GM12878 (cell line): ENCODE data around the gene OR2L8. TPM values are rescaled to one million over a fixed set of nuclear protein-coding genes. Genes with fewer than 3 reads are reported as not detected.

Source experiments
- ATAC-seq: fragments of 200-7000 bp; cut with Tn5 transposase; 3 replicates; pipeline ENCODE4 v1.9.1; 2020; ENCODE audit warnings: mild to moderate bottlenecking, moderate library complexity
- BruUV-seq: library from RNA; stranded (reverse); fragments of 400-500 nt; replicated peaks from 2 replicates; lab custom pipeline; 2021; lab: Mats Ljungman, UMichigan
- CTCF ChIA-PET: fragments of 300-600 bp; sonication (Branson Sonifier 250); formaldehyde crosslinking; extraction: SDS; loops from one replicate; lab custom pipeline; 2021; ENCODE audit warnings: inconsistent platforms; lab: Yijun Ruan, JAX
- POLR2A ChIA-PET: fragments of 350-600 bp; formaldehyde crosslinking; extraction: SDS; loops from one replicate; lab custom pipeline; 2021; ENCODE audit warnings: inconsistent platforms; lab: Charles Lee
- RAD21 ChIA-PET: fragments of 300-600 bp; sonication (Branson Sonifier 250); formaldehyde crosslinking; loops from one replicate; lab custom pipeline; 2023; ENCODE audit warnings: antibody characterized with exemption; ENCODE audit not compliant: unreplicated experiment; lab: Charles Lee
- SMC1A ChIA-PET: fragments of 300-600 bp; sonication (Branson Sonifier 250); formaldehyde crosslinking; loops from one replicate; lab custom pipeline; 2023; ENCODE audit not compliant: unreplicated experiment, uncharacterized antibody; lab: Charles Lee
- DNase-seq: peaks from one replicate; pipeline ENCODE4 v3.0.0-alpha.2; 2011; ENCODE audit warnings: low read depth, low spot score
- FAIRE-seq: peaks from 3 replicates; lab custom pipeline; 2011; peaks lifted over from hg19 to GRCh38; lab: Jason Lieb, UNC
- H2AFZ ChIP-seq: 2 replicates; pipeline ENCODE4 v1.6.0; 2011; ENCODE audit warnings: low read depth, low read length, control low read depth; ENCODE audit not compliant: control insufficient read depth
- H3K27ac ChIP-seq: 2 replicates; pipeline ENCODE4 v1.5.1; 2011; ENCODE audit warnings: control low read depth; ENCODE audit not compliant: control insufficient read depth, insufficient read depth
- H3K27me3 ChIP-seq, 2 experiments: replicated peaks in 1 of 2; 2 replicates each; pipeline versions ENCODE4 v1.6.0 to v1.6.1; 2011; ENCODE audit warnings: low read length in 1 of 2; ENCODE audit not compliant: control insufficient read depth in 2 of 2, insufficient read depth in 2 of 2
- H3K36me3 ChIP-seq, 2 experiments: 2 replicates each; pipeline ENCODE4 v1.5.1; 2011; ENCODE audit warnings: low read length in 1 of 2; ENCODE audit not compliant: control insufficient read depth in 2 of 2, insufficient read depth in 2 of 2
- H3K4me1 ChIP-seq: 2 replicates; pipeline ENCODE4 v1.6.1; 2011; ENCODE audit warnings: mild to moderate bottlenecking, low read length, moderate library complexity, mixed read lengths; ENCODE audit not compliant: control insufficient read depth, insufficient read depth
- H3K4me2 ChIP-seq: 2 replicates; pipeline ENCODE4 v1.6.0; 2011; ENCODE audit warnings: control low read depth; ENCODE audit not compliant: control insufficient read depth, insufficient read depth
- H3K4me3 ChIP-seq: fragments of 200-600 bp; sonication (generic); 2 replicates; pipeline ENCODE4 v1.5.1; 2016
- H3K79me2 ChIP-seq: 2 replicates; pipeline ENCODE4 v1.6.0; 2011; ENCODE audit warnings: low read length; ENCODE audit not compliant: control insufficient read depth, insufficient read depth
- H3K9ac ChIP-seq: 2 replicates; pipeline ENCODE4 v1.8.0; 2011; ENCODE audit warnings: low read length, control low read depth, mixed read lengths; ENCODE audit not compliant: control insufficient read depth, insufficient read depth
- H3K9me3 ChIP-seq: replicated peaks from 3 replicates; pipeline ENCODE4 v1.5.1; 2011; ENCODE audit warnings: mild to moderate bottlenecking, low read length; ENCODE audit not compliant: control insufficient read depth, insufficient read depth
- H4K20me1 ChIP-seq: 2 replicates; pipeline ENCODE4 v1.6.0; 2011; ENCODE audit not compliant: control insufficient read depth, insufficient read depth
- CHD4 ChIP-seq: fragments of 200-600 bp; sonication (generic); IDR thresholded peaks from 2 replicates; pipeline ENCODE4 v1.6.1; 2016; ENCODE audit warnings: mild to moderate bottlenecking
- HSF1 ChIP-seq: fragments of 150-350 bp; IDR thresholded peaks from 2 replicates; pipeline ENCODE4 v1.6.1; 2014; ENCODE audit warnings: mild to moderate bottlenecking, low read depth, low read length
- SMAD1 ChIP-seq: fragments of 450-650 bp; IDR thresholded peaks from 2 replicates; pipeline ENCODE4 v1.6.1; 2018; ENCODE audit warnings: mild to moderate bottlenecking, low read depth; ENCODE audit not compliant: partially characterized antibody
- SUZ12 ChIP-seq: fragments of 200-600 bp; sonication (generic); IDR thresholded peaks from one replicate; pipeline ENCODE4 v1.6.1; 2018; ENCODE audit warnings: antibody characterized with exemption, mild to moderate bottlenecking; ENCODE audit not compliant: unreplicated experiment
- ZNF217 ChIP-seq: fragments of 450-650 bp; IDR thresholded peaks from 2 replicates; pipeline ENCODE4 v1.6.1; 2017; ENCODE audit warnings: antibody characterized with exemption, mild to moderate bottlenecking
- WGBS: methylation state at CpG from one replicate; pipeline ENCODE4 v1.1.6; 2016; ENCODE audit warnings: low lambda C conversion rate; ENCODE audit not compliant: insufficient replicate concordance, insufficient coverage; ENCODE audit errors: missing lambda C conversion rate; 5-methylcytosine and 5-hydroxymethylcytosine counted together
- in situ Hi-C: fragments of 300-500 bp; cut with MboI; formaldehyde crosslinking; loops from 9 replicates; pipeline ENCODE4 v1.14.3; 2018; ENCODE audit warnings: mixed read lengths
- intact Hi-C: fragments of 100-400 bp; cut with micrococcal nuclease; formaldehyde crosslinking; loops from one replicate; pipeline ENCODE4 v1.14.2; 2022; ENCODE audit not compliant: unreplicated experiment
- polyA plus RNA-seq, 11 experiments: library from polyadenylated mRNA; depleted of rRNA in 4 of 11; unstranded in 6 of 11; stranded (reverse) in 5 of 11; fragments of >200 nt; fragmentation: Nextera tagmentation in 4 of 11; fragmentation: Illumina TruSeq in 1 of 11; extraction: Ambion mirVana in 4 of 11; extraction: Trizol in 1 of 11; gene quantifications; 1 replicate in 1 of 11; 2 replicates in 10 of 11; pipeline versions ENCODE4 v1.2.1 to v1.2.3, GENCODE V29; 2011 to 2016; ENCODE audit warnings: inconsistent platforms in 2 of 11, missing spikeins in 2 of 11, low read depth in 1 of 11
- total RNA-seq, 4 experiments: library from RNA; depleted of rRNA in 3 of 4; stranded (reverse); fragments of >200 nt in 3 of 4; fragmentation: Illumina TruSeq in 1 of 4; extraction: Trizol in 1 of 4; gene quantifications; 2 replicates each; pipeline versions ENCODE4 v1.2.1 to v1.2.3, GENCODE V29; 2013 to 2021

Gene OR2L8
- total and polyA plus RNA-seq, 10 of the 15 experiments (the other 5 are each of a cell fraction or from before 2014, with no cell fraction given), result not detected

DNA sequence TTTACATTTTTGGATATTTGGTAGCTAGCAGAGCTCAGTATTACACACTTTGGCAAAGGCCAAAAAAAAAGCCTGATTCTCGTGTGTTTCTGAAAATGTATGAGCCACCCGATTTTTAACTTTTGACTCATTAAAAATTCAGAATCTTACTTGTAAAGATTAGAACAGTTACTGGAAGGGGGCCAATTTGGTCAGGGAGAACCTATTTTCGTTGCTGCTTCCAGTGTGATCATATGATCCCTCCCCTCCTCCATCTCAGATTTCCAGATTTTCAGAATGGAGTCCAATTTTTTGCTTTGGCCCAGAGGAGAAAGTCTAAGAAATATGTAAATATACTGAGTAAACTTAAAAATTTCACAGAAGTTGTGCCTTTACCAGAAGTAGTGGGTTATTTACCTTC lies 13.1 kb downstream of the OR2L8 start:
- H3K36me3 ChIP-seq, result no peaks in the 10 kb centered on the region
- H3K4me3 ChIP-seq, result no peak overlapping the region
- no peak for ATAC-seq
- no peak overlapping the region for H3K9ac ChIP-seq
- no peak overlapping the region for H3K27ac ChIP-seq
- RAD21 ChIA-PET, result no interaction called here
- H3K9me3 ChIP-seq, result no peaks in the 10 kb centered on the region; the same call in 2 of the 3 replicates
- CTCF ChIA-PET, result no interaction called here
- H3K4me1 ChIP-seq, result peaks cover 6% of the 10 kb centered on the region
- no peaks in the 10 kb centered on the region for H4K20me1 ChIP-seq
- no peaks in the 10 kb centered on the region for H3K79me2 ChIP-seq
- FAIRE-seq, result no peak
- H3K4me2 ChIP-seq, result no peak overlapping the region
- DNase-seq, result no peak
- H3K27me3 ChIP-seq, result no peaks in the 10 kb centered on the region
- intact Hi-C loops, result no loop called here
- POLR2A ChIA-PET, result no interaction called here
- SMC1A ChIA-PET, result no interaction called here
- no TSS peak for BruUV-seq
- WGBS, result 2% methylated on average over 3 of the region's 3 CpGs
- H2AFZ ChIP-seq, result no peak overlapping the region
- TF ChIP-seq HSF1 (no peak), SUZ12 (no peak), CHD4 (no peak)
- TF ChIP-seq, all 136 proteins: peak for 0
- in situ Hi-C loops, result no loop called here

GRCh38 chr1:247962911-247963588 lies 14.4 kb downstream of the OR2L8 start:
- ChIA-PET SMC1A (no interaction called here), POLR2A (no interaction called here), CTCF (no interaction called here)
- Histone ChIP-seq H3K9ac (no peak overlapping the region), H3K79me2 (no peaks in the 10 kb centered on the region), H4K20me1 (no peaks in the 10 kb centered on the region), H3K4me1 (peaks cover 9% of the 10 kb centered on the region), H3K36me3 (no peaks in the 10 kb centered on the region)
- in situ Hi-C loops, result no loop called here
- no TSS peak for BruUV-seq
- FAIRE-seq (no peak), DNase-seq (no peak), ATAC-seq (no peak)
- 15% methylated on average over 4 of the region's 4 CpGs for WGBS
- intact Hi-C loops, result no loop called here
- TF ChIP-seq ZNF217, result no peak
- no peak for TF ChIP-seq SMAD1
- TF ChIP-seq, all 136 proteins: peak for 0
- no peak overlapping the region for H3K4me2 ChIP-seq
- RAD21 ChIA-PET, result no interaction called here
- H3K4me3 ChIP-seq, result no peak overlapping the region
- no peaks in the 10 kb centered on the region; the same call in 2 of the 3 replicates for H3K9me3 ChIP-seq
- no peak overlapping the region for H2AFZ ChIP-seq
- no peaks in the 10 kb centered on the region for H3K27me3 ChIP-seq
- H3K27ac ChIP-seq, result no peak overlapping the region
